ENCODE measurements around the gene ALDH7A1.
"Not testable (repeated sequence)": the region's sequence is repeated elsewhere in the genome, so short reads cannot be mapped to it uniquely, and the experiment has no call there.

The ALDH7A1 gene

DNA sequence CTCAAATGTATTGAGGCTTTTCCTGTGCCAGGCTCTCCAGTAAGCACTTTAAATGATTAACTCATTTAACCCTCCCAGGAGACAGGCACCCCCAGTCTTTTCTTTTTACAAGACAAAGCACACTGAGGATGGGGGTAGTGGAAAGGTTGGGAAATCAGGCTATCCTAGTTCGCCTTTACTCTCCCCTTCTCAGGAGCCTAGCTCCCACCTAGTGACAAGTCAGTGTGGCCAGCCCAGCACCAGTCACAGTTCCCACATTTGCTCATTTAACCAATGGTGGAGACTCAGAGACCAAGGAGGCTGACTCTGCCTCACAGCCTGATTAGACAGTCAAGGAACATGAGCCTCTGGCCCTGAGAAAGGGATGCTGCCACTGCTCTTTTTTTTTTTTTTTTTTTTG, 3.5 kb downstream of the ALDH7A1 start:
- DNase-seq = no peak

DNA sequence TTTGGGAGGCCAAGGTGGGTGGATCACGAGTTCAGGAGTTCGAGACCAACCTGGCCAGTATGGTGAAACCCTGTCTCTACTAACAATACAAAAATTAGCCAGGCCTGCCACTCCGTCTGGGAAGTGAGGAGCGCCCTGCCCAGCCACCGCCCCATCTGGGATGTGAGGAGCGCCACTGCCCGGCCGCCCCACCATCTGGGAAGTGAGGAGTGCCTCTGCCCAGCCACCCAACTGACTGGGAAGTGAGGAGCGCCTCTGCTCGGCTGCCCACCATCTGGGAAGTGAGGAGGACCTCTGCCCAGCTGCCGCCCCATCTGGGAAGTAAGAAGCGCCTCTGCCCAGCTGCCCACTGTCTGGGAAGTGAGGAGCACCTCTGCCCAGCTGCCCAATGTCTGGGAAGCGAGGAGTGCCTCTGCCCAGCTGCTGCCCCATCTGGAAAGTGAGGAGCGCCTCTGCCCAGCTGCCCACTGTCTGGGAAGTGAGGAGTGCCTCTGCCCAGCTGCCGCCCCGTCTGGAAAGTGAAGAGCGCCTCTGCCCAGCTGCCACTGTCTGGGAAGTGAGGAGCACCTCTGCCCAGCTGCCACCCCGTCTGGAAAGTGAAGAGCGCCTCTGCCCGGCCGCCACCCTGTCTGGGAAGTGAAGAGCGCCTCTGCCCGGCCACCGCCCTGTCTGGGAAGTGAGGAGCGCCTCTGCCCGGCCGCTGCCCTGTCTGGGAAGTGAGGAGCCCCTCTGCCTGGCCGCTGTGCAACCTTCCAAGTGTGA, 5.3 kb downstream of the ALDH7A1 start:
- DNase-seq = no peak

DNA sequence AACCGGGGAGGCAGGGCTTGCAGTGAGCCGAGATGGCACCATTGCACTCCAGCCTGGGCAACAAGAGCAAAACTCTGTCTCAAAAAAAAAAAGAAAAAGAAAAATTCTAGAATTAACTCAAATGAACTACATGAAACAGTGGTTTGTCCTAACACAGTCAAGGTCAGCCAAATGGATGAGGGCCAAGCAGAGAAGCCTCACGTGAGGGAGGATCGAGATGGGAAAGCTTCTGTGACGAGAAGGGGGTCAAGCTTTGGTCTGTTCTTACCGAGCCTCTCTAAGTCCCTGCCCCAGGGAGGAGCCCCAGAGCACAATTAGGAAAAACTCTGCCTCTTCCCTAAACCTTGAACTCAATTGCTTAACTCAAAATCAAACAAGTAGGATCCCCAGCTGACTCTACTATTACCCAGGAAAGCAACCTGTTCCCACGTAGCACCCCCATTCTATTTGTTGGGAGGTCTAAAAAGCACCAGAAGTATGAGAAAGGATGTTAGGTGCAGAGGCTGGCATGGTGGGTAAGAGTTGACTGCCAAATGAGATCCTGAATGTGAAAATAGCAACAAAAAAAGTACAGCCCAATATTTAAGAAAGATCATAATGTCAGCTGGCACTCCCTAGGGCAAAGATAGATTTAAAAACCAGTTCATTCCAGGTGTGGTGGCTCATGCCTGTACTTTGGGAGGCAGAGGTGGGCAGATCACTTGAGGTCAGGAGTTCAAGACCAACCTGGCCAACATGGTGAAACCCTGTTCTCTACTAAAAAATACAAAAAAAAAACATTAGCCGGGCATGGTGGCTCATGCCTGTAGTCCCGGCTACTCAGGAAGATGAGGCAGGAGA, 7.2 kb downstream of the ALDH7A1 start:
- no peak for DNase-seq

DNA sequence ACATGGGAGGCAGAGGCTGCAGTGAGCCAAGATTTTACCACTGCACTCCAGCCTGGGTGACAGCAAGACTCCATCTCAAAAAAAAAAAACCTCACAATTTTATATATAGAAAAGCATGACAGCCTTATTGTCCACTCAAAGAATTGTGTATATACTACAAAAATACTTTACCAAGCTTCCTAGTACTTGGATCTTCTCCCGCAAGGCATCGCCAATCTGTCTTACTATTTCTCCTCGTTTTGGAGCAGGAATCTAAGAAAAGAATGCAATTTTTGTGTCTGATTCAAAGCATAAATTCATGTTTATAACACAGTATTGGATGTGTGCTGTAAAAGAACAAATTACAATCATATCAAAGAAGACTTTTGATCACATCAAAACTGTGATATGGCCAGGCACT, 11.3 kb downstream of the ALDH7A1 start:
- DNase-seq = no peak

DNA sequence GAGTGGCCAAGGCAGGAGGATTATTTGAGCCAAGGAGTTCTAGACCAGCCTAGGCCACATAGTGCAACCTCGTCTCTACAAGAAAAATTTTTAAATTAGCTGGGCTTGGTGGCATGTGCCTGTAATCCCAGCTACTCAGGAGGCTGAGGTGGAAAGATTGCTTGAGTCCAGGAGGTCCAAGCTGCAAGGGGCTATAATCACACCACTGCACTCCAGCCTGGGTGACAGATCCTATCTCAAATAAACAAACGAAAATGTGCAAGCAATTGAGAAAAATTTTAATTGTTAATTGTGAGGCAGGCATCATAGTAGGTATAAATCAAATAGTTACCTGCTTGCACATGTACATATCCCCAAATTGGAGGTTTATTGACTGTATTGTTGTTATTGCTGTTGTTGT, 15.3 kb downstream of the ALDH7A1 start:
- DNase-seq = no peak

GRCh38 chr5:126577415-126577814, 17.6 kb downstream of the ALDH7A1 start:
- DNase-seq = no peak

- no peak for DNase-seq
Measured at GRCh38 chr5:126576974-126577373, 18.0 kb downstream of the ALDH7A1 start.

DNA sequence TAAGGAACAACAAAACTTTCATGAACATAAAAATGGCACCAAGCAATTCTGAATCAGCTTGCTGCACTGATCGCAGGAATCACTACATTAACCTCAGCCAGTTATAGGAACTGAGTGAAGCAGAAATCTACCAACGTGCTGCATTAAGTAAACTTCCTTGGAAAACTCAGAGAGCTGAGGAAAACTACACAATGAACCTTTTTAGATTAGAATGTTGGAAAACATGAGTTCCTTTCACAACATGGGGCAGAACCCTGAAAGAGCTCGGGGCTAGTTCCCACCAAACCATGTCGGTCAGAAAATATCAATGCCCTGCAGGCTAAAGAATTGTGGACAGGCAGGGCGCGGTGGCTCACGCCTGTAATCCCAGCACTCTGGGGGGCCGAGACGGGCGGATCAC, 19.4 kb downstream of the ALDH7A1 start:
- DNase-seq = no peak

- no peak for DNase-seq
Measured at GRCh38 chr5:126568206-126568755, 26.7 kb downstream of the ALDH7A1 start.

- DNase-seq = no peak
Measured at GRCh38 chr5:126562823-126563222, 32.2 kb downstream of the ALDH7A1 start.

DNA sequence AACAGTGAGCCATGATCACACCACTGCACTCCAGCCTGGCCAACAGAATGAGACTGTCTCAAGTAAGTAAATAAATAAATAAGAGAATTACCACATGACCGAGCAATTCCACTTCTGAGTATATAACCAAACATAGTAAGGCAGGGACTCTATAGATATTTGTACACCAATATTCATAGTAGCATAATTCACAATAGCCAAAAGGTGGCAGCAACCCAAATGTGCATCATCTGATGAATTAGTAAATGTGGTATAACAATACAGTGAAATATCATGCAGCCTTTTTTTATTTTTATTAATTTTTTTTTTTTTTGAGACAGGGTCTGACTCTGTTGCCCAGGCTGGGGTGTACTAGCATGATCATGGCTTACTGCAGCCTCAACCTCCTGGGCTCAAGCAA, 33.1 kb downstream of the ALDH7A1 start:
- no peak for DNase-seq

- DNase-seq = not testable (repeated sequence)
Measured at GRCh38 chr5:126555101-126555500, 39.9 kb downstream of the ALDH7A1 start.

DNA sequence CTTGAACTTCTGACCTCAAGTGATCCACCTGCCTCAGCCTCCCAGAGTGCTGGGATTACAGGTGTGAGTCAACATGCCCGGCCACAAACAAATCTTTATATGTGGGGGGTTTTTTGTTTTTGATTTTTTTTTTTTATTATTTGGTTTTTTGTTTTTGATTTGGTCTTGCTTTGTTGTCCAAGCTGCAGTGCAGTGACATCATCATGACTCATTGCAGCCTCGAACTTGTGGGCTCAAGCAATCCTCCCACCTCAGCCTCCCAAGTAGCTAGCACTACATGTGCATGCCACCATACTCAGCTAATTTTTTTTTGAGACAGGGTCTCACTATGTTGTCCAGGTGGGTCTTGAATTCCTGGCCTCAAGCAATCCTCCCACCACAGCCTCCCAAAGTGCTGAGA, 42.4 kb downstream of the ALDH7A1 start:
- no peak for DNase-seq

- peak; percentile 33 for DNase-seq
Measured at GRCh38 chr5:126544087-126544740, 50.8 kb downstream of the ALDH7A1 start.

DNA sequence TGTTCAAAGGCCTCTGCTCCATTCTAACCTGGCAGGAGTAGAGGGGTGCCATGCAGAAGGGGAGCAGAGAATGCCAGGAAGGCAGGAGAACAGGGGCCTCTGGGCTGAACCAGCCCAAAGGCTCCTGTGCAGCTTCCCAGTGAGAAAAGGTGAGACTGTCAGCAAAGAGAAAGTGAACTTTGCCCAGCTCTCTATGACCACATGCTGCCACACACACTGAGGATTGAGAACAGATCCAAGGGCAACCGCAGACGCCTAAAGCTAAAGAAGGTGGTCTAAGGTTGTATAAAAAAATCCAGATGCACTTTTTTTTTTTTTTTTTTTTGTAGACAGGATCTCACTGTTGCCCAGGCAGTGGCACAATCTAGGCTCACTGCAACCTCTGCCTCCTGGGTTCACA, 51.4 kb downstream of the ALDH7A1 start:
- no peak for DNase-seq

GRCh38 chr5:126543009-126543408, 52.0 kb downstream of the ALDH7A1 start:
- DNase-seq = no peak

GRCh38 chr5:126542441-126542840, 52.6 kb downstream of the ALDH7A1 start:
- DNase-seq = no peak

DNA sequence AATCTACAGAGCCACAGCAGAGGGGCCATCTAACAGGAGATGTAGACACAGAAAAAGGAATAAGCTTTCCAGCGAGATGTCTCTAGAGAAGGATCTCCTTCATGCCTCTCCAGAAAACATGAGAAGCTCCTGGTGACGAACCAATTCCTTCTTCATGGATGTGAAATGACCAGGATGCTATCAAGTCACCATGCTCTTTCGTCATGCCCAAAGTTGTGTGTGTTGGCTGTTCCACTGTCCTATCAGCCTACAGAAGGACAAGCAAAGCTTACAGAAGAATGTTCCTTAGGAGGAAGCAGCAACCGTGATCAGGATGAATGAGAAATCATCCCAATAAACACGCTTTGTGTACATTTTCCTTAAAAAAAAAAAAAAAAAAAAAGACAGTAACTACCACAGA, 54.4 kb downstream of the ALDH7A1 start:
- no peak for DNase-seq

DNA sequence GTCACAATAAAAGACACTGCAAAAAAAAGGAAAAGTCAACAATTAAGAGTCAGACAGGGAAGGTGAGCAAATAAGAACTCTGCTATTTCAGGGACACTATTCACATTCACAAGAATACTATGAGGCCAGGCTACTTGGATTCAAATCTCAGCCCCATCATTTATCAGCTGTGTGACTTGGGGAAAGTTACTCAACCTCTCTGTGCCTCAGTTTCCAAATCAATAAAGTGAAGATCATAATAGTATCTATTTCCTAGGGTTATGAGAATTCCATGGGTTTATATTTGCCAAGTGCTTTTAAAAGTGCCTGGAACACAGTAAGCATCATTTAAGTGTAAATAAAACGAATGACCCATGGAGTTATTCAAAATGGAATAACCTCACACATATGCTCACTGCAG, 56.4 kb downstream of the ALDH7A1 start:
- DNase-seq = no peak

- DNase-seq = no peak
Measured at GRCh38 chr5:126536874-126537273, 58.1 kb downstream of the ALDH7A1 start.

- DNase-seq = no peak
Measured at GRCh38 chr5:126535856-126536545, 59.0 kb downstream of the ALDH7A1 start.

- DNase-seq = no peak
Measured at GRCh38 chr5:126534553-126534952, 60.5 kb downstream of the ALDH7A1 start.
